Stimulated activated CD4-positive, alpha-beta T cell treated with anti-CD3 and anti-CD28 coated beads, Interleukin-15, amount 100 ng/mL, for 1 hour (primary cell): Measurements from ENCODE around the gene GLRX.
"Not testable (repeated sequence)": the region's sequence is repeated elsewhere in the genome, so short reads cannot be mapped to it uniquely, and the experiment has no call there.

Source experiments
- DNase-seq, 2 donors: peaks; one replicate each; pipeline ENCODE4 v3.0.0-alpha.2; 2020; ENCODE audit warnings: low read depth in 1 of 2, low spot score in 1 of 2

GLRX gene

DNA sequence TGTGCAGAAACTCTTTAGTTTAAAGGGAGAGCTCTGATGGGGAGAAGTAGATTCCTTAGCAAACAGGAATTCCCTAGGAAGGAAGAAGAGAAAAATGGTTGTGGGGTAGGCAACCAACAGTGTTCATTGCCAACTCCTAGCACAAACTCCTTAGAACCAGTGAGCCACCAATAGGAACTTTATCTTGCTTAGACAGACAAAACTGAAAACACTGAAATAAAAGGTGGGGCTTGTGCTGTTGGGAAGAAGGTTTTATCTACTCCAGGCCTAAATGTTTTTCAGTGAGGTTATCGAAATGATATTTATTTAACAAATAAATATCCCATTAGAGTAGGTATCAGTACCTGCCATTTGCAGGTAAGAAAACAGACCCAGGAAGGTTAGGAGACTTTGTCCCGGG lies 7.7 kb upstream of the GLRX start:
- DNase-seq, result no peak

DNA sequence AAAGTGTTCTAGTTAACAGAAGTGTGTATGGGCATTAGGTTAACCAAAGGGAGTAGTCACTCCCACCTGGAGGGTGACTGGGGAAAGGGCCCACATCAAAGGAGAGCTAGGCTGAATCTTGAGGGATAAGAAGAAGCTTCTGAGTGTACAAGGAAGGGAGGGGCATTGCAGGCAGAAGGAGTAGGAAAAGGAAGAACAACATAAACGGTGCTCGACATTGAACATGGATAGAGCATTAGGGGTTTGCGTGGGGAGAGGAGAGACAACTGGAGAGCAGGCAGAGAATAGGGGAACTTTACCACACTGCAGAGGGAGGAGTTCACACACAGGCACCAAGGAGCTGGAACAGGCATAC lies 5.3 kb upstream of the GLRX start:
- no peak for DNase-seq

DNA sequence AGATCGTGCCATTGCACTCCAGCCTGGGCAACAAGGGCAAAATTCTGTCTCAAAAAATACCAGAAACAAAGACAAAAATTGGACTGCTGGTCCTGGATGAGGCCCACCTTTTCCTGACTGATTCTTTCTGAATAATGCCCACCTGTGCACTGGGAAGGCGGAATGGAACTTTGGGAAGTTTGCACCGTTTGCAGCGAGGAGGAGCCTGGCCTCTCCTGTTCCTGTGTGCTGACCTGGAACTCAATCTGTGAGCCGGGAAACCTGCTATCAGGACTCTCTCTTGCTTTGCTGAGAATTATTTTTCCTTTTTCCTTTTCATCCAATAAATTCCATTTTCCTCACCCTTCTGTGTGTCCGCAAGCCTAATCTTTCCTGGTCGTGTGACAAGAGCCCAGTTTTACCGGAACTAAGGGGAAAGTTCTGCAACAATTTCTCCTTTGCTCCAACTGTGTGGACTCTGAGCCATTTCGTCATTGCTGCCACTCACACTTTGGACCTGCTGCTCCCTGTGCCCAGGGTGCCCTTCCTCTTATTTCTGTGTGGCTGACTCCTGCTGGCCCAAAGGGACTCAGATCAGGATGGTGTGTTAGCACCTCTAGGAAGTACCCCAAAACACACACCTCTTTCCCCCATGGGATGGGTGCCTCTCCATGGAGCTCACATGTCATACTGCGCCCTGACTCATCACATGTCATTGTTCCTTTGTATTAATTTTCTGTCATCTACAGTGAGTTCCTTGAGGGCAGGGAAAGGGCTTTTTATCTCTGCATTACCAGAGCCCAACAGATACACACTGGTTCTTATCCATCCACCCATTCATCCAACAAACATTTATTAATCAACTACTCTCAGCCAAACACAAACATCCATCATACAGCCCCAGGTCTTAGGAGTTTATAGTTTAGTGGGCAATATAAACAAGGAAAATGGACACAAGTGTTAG lies 4.7 kb upstream of the GLRX start:
- DNase-seq, result no peak

DNA sequence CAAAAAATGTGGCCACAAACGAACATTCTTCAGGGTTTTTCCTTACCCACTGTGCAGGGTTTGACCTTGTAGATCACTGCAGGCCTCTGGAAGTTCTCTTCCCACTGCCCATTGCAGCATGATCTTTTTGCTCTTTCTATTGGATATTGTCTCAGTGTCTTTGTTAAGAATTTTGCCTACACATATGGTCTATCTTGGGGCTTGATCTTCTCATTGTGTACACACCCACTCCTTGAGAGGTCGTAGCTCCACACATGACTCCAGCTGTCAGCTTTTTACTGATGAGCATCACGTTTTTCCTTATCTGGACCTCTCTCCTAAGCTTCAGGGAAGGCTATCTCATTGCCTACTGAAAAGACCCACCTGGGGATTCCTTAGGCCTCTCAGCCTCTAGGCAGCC lies 3.0 kb upstream of the GLRX start:
- DNase-seq, result no peak

DNA sequence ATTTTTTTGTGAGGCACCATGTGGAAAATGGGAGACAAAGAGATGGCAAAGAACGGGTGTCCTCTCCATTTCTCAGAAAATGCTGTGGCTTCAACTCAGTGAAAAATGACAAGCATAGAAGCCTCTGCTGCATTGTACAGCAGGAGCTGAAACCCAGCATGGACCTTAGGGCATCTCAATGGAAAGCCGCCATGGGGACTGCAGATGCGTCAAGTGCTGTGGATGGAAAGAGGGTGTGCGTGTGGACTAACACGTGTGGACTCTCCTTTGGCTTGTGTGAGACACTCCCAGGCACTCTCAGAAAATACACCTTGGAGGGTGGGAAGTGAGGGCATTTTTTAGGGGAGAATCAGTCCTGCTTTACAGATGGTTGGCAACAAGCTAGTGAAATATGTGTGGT lies 2.2 kb upstream of the GLRX start:
- DNase-seq, result no peak

DNA sequence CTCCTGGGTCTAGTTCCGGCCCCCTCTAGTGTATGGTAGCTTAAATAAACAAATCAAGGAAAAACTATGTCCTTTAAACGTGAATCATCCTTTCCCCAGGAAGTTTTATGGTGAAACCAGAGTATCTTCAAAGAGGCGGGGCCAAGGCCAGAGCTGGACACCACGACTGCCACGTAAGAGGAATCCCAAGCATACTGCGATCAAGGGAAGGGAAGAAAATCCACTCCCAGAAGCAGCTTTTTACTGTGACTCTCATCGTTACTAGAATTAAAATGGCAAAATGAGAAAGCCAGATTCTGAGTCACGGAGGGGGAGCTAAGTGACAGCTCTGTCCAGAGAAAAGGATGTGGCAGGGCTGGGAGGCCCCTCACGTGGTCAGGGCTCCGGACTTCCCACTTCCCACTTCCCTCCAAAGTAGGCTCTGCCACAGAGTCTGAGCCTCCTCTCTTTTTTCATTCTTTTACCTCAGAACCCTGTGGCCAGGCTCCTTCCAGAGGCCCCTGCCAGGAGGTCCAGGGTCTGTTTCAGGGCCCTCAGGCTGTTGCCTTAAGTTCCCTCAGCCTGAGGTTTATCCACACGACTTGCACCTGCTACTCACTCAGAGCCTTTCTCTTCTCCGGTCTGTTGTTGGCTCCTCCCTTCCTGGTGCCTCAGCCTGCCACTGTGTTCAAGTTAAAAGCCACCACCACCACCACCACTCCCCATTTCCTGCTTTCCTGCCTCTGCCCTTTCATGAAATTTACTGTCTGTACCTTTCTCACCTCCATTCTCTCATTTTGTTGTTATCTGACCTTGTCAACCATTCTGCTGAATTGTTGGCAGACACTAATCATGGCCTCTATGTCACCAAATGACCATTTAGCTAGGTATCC lies 1.4 kb upstream of the GLRX start:
- DNase-seq, result no peak

DNA sequence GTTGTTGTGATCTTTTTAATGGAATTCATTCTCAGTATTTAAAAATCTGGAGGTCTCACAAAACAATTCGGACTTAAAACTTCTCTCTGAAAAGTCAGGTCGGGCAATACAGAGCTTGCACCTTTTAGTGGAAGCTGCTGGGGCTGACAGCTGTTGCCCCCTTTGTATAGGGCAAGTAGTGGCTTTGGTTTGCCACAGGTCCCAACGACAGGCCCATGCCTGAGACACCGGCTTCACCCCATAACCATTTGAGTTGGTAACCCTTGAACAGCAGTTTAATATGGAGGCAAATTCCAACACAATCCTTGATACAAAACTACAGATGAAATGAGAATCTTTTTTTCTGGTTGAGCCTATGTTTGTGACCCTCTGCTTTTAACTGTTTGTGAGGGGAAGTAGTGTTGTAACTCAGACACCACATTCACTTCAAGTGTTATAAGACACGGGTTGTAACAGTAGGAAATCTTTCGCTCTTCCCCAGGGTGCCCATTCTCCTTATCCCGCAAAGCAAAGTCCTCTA lies 752 bp upstream of the GLRX start:
- DNase-seq, result no peak

DNA sequence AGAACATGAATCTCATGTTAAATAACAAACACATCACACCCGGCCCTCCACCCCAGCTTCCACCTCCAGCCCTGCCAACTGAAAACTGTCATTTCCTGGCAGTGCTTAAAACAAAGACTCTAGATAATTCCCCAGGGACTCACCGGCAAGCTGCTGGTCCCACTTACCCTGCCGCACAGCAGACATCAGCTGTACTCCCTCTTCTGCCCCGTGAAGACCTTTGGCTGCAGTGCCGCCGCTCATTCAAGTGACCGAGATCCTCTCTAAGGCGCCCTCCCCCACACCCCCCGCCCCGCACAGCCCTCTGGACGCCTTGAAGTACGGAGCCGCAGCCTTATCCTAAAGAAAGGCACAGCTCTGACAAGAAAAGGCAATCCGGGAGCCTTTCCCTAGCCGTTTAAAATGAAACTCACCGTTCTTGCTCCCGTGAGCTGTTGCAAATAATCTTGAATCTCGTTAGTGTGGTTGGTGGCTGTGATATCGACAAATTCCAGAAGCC lies 434 bp downstream of the GLRX start:
- no peak for DNase-seq

DNA sequence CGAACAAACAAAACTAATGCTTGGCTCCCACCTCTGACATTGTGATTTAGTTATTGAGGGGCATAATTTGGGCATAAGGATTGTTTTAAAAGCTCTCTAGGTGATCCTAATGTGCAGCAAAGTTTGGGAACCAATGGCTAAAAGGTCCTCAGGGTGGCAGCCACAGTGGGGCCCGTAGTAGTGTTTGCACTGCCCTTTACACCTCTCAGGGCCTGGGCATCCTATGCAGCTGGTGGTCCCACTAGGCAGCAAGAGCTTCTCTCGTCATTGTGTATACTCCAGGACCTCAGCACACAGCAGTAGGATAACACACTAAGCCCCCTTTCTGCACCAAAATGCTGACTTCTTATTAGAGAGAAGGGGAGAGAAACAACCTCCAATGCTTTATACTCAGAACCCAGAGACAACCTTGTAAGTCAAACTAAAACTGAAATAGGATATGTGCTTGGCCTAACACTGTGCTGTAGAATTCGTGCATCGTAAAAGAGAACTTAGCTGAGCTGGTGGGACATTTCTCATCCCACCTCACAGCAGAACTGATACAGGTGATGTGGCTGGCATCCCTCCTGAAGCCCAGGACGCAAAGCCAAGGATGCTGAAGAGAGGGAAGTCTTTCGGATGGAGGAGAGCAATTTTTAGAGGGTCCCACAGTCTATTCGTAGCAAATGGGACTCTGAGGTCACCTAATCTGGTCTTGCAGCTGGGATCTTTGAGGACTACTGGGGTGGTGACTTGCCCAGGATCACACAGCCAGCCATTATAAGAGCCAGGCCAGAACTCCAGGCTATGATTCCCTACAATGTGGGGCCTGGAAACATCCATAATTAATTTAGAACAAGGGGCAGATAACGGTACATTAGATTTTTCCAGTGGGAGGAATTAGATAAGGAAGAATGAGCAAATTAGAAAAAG lies 1.2 kb downstream of the GLRX start:
- no peak for DNase-seq

DNA sequence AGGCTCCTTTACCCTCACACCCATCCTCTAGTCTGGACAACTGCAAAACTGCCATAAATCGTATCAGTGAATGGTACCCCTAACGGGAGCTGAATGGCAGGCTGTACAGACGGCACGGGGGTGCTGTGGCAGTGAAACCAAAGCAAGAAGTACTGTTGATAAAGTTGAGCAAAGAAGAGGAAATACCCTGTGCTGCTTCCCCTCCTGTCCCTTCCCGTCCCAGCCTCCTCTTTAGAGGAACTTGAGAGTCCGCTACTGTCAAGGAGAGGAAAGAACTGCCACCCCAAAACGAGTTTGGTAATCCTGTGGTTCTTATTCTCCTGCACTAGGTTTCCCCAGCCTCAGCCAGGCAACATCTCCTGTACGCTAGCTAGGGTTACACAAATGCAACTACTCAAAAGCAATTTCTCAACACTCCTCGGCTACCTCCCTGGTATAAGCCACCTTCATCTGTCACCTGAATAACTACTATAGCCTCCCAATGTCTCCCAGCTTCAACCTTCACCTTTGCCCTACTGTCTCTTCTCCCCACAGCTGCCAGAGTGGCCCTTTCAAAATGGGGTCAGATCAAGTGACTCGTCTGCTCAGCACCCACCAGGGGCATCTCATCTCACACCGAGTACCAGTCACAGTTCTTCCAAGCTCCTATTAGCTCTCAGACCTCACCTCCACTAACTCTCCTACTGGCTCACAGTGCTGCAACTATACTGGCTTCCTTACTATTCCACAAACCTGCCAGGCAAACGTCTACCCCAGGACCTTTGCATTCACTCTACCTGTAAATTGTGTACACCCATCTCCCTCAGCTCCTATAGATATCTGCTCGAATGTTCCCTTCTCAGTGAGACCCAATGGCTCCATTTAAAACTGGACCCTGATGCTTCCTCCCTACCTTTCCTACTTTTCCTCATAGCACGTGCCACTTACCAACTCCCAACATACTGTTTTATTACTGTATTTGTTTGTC lies 4.1 kb downstream of the GLRX start:
- DNase-seq, result no peak

DNA sequence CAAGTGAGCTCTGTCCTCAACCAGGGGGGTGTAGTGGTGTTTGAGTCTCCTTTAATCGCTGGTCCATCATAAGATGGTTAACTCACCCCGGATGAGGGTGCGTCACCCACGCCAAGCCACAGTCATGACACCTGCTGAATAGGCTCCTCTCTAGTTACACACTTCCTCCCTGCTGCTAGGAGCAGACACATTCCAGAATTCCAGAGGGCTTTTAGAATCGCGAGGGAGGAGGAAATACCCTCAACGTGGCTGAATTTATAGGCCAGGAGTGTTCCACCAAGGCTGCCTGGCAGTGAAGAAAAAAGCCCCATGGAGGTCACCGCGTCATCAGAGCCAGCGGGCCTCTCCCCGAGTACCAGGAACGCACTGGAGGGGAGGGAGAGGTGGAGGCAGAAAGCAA lies 5.1 kb downstream of the GLRX start:
- DNase-seq, result no peak

DNA sequence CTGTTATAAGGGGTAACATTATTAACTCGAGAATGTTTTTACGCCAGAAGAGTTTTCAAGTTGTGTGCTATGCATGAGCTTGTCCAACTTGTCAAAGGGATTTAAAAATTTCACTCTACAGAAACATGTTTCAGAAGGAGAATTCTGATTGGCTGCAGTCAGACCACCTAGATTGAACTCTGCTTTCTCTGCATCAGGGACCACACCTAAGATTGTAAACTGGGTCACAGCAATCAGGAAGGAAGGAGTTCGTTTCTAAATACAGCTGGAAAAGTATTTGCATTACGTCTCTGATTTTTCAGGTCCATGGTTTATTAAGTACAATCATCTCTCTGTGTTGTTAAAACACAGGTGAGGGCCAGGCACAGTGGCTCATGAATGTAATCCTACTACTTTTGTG lies 5.8 kb downstream of the GLRX start:
- no peak for DNase-seq

DNA sequence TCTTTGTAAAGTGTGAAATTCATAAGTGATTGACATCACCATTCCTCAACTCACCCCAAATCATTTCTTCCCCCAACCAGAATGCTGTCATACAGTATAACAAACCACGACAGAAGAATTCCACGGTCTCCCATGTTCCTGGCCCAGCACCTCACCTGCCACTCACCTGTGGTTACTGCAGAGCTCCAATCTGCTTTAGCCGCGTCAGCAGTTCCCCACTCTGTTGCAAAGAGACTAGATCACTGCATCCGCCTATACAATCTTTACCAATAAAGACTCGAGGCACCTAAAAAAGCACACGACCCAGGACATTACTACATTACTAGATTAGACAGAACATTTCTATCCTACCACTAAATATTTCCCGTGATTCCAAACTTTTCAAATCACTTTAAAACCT lies 6.2 kb downstream of the GLRX start:
- no peak for DNase-seq

DNA sequence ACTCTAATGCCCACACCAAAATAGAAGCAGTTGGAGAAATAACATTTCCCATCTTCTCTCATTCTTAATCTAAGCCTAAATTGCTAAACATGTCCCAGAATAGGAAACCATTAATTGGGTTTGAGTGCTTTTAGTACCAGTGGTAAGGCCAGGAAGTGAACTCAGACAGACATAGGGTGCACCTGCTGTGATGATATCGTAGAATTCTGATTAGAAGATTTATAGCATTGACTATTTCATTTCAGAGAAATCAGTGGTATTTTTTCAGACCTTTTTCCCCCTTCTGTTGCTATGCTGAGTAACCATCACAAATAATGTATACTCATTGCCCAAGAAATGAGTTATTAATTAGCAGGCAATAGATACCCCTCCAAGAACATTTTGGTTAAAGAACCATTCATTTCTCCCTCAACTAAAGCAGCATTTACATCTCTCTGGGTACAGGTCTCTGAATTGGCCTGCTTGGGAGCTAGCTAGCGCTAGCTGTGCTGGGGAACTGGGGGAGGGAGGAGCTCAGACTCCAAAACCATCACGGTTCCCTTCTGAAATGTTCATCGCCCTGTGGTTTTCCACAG lies 7.3 kb downstream of the GLRX start:
- no peak for DNase-seq

DNA sequence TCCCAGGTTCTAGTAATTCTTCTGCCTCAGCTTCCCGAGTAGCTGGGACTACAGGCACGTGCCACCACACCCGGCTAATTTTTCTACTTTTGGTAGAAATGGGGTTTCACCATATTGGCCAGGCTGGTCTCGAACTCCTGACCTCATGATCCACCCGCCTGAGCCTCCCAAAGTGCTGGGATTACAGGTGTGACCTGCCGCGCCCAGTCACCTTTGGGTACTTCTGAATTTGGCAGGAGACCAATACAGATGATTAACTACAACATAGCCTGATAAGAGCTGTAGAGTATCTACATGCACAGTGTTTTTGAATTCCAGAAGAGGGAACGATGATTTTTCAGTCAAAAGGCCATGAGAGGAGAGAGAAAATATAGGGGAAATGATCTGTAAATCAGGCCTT lies 9.5 kb downstream of the GLRX start:
- DNase-seq, result not testable (repeated sequence)

DNA sequence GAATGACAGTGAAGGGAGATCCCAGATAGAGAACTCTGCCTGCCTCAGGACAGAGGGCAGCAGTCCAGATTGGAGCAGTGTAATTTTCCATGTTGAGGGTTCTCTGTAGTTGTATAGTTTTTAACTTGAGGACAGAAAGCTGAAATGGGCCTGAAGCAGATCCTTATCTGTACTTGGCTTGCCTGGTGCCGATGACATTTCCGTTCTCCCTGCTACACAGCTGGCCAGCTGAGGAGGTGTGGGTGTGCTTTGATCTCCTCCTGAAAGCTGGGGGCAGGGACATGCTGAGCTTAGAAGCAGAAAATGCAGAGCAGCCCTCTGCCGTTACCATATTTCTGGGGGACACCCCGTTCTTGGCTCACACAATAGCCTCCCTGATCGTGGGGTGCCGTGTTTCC lies 10.5 kb downstream of the GLRX start:
- no peak for DNase-seq

DNA sequence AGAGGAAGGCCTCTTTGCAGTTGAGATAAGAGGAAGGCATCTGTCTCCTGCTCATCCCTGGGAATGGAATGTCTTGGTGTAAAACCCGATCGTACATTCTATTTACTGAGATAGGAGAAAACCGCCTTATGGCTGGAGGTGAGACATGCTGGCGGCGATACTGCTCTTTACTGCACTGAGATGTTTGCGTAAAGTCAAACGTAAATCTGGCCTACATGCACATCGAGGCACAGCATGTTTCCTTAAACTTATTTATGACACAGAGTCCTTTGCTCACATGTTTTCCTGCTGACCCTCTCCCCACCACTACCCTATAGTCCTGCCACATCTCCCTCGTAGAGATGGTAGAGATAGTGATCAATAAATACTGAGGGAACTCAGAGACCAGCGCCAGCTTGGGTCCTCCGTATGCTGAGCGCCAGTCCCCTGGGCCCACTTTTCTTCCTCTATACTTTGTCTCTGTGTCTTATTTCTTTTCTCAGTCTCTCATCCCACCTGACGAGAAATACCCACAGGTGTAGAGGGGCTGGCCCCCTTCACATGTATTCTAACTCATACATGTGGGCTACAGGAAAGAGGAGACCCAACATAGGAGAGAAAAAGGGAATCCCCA lies 11.0 kb downstream of the GLRX start:
- DNase-seq, result not testable (repeated sequence)

DNA sequence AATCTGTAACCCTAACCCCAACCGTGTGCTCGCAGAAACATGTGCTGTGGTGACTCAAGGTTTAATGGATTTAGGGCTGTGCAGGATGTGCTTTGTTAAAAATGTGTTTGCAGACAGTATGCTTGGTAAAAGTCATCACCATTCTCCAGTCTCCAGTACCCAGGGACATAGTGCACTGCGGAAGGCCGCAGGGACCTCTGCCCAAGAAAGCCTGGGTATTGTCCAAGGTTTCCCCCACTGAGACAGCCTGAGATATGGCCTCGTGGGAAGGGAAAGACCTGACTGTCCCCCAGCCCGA lies 11.5 kb downstream of the GLRX start:
- not testable (repeated sequence) for DNase-seq
